Testis (tissue), 2 donors: ENCODE measurements around the gene LCNL1.

ENCODE experiments used
- POLR2A ChIP-seq: fragments of 450-650 bp; IDR thresholded peaks from one replicate; pipeline ENCODE4 v1.6.1; 2017; ENCODE audit warnings: antibody characterized with exemption, mild to moderate bottlenecking, moderate library complexity
- TF ChIP-seq, protein P1 (sequence below), 3 experiments: fragments of 450-650 bp in 2 of 3; fragments of 200-600 bp in 1 of 3; sonication (generic) in 1 of 3; IDR thresholded peaks; one replicate each; pipeline ENCODE4 v1.5.1; 2016 to 2019; ENCODE audit warnings: antibody characterized with exemption in 3 of 3, mild to moderate bottlenecking in 2 of 3, moderate library complexity in 1 of 3

DNA sequence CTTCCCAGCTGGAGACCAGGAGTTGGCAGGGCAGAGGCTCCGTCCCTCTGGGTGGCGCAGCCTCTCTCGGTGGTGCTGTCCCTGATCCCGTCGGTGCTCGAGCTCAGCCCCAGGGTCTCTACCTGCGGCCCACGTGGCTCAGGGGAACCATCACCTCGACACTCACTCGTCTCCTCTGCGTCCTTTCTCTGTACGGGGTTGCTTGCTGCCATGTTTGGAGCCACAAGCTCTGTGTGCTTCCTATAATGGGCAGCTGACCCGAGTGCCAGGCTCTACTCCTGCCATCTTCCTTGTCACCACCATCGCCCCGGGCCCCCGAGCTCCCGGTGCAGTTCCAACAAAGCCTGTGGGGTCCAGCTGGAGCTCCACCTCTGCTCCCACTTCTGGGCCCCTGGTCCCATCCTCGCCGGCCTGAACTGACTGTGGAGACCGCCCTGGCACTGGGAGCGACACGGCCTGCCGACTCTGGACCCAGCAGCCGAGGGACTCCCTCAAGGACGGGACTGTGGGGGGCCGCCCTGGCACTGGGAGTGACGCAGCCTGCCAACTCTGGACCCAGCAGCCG, 43.3 kb upstream of the LCNL1 start:
- TF ChIP-seq, protein P1, sequence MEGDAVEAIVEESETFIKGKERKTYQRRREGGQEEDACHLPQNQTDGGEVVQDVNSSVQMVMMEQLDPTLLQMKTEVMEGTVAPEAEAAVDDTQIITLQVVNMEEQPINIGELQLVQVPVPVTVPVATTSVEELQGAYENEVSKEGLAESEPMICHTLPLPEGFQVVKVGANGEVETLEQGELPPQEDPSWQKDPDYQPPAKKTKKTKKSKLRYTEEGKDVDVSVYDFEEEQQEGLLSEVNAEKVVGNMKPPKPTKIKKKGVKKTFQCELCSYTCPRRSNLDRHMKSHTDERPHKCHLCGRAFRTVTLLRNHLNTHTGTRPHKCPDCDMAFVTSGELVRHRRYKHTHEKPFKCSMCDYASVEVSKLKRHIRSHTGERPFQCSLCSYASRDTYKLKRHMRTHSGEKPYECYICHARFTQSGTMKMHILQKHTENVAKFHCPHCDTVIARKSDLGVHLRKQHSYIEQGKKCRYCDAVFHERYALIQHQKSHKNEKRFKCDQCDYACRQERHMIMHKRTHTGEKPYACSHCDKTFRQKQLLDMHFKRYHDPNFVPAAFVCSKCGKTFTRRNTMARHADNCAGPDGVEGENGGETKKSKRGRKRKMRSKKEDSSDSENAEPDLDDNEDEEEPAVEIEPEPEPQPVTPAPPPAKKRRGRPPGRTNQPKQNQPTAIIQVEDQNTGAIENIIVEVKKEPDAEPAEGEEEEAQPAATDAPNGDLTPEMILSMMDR (IDR thresholded peaks at IDR 0.05), result no peak
- no peak for TF ChIP-seq POLR2A
